Middle frontal gyrus (tissue), 1 donor: ENCODE results near the gene UBE2D3.
"Not testable (repeated sequence)": the region's sequence is repeated elsewhere in the genome, so short reads cannot be mapped to it uniquely, and the experiment has no call there.

Experiments used
- DNase-seq: peaks from one replicate; pipeline ENCODE4 v3.0.0-alpha.2; 2015; ENCODE audit warnings: low spot score; ENCODE audit errors: extremely low spot score

The UBE2D3 gene

GRCh38 chr4:102826890-102827673 lies at the start of gene UBE2D3:
Gene UBE2D3, minus strand, starts transcription at chr4:102827551. Its CDS starts 1,043 bp downstream, at chr4:102826508.
- DNase-seq = peak; percentile 74

DNA sequence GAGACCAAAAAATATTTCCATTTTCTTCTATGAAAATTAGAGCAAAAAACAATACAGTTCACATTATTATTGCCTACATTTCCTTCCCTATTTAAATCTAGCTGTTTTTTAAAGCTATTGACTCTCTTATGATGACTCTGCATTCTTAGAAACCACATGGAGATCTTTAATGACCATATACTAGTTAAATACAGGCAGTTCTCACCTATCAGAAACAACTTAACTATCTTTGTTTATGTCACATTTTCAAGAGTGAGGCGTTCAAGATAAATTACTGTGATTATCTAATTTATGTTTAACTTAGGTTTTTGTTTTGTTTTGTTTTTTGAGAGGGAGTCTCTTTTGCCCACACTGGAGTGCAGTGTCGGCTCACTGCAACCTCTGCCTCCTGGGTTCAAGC lies 44.4 kb upstream of the UBE2D3 start:
- no peak for DNase-seq

DNA sequence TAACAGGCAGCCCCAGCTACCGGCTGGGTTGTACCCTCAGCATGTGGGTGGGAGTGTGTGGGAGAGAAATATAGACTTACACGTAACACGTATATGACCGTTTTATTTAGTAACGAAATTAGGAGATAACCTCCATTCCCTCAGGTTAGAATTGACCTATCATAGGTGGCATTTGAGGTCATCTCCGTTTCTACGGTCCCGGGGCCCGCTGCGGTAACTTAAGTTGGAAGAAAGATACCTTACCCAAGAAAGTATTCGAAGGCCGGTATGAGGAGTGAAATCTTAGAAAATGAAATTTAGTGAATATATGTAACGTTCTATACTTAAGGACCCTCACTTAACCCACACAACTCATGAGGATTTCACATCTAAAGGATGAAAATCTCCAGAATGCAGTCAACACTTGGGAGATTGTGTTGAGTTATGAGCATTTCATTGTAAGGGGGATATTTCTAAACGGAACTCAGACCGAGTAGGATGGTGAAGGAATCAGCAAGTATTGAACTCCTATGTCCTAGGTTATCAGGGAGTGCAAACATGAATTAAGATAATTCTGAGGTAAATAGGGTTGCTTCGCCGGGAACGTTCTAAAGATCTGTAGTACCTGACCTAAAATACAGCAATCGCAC lies 42.3 kb upstream of the UBE2D3 start:
- no peak for DNase-seq

- peak; percentile 87 for DNase-seq
Measured at GRCh38 chr4:102868781-102869568, 41.6 kb upstream of the UBE2D3 start, which contains the start of gene CISD2. Gene CISD2, plus strand, starts transcription at chr4:102868992. Its CDS starts 93 bp downstream, at chr4:102869085.

GRCh38 chr4:102868153-102868780 lies 40.9 kb upstream of the UBE2D3 start:
- DNase-seq = no peak

DNA sequence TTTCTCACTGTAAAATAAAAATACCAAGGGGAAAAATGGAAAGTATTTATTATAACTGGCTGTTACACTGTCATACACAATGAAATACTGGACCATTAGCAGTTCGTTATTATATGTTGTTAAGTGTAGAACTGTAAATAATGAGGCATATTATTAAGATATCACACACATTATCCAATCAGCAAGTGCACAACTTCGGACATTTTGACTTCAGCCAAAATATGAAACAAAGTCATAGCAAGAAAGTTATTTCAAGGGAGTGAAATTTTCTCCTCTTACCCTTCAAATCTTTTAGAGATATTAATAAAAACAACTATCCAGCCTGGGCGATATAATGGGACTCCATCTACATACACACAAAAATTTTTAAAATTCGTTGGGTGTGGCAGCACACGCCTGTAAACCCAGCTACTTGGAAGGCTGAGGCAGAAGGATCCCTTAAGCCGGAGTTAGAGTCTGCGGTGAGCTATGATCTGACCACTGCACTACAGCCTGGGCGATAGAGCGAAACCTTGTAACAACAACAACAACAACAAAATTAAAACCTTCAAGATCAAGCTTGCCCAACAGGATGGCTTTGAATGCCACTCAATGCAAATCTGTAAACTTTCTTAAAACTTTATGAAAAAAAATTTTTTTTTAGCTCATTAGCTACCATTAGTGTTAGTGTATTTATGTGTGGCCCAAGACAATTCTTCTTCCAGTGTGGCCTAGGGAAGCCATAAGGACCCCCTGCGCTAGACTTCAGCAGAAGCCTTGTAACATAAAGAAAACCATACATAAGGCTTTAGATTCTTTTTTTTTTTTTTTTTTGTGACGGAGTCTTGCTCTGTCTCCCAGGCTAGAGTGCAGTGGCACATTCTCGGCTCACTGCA lies 40.2 kb upstream of the UBE2D3 start:
- DNase-seq = no peak

- not testable (repeated sequence) for DNase-seq
Measured at GRCh38 chr4:102865327-102865726, 38.0 kb upstream of the UBE2D3 start.

GRCh38 chr4:102862747-102863146 lies 35.4 kb upstream of the UBE2D3 start:
- DNase-seq = no peak

DNA sequence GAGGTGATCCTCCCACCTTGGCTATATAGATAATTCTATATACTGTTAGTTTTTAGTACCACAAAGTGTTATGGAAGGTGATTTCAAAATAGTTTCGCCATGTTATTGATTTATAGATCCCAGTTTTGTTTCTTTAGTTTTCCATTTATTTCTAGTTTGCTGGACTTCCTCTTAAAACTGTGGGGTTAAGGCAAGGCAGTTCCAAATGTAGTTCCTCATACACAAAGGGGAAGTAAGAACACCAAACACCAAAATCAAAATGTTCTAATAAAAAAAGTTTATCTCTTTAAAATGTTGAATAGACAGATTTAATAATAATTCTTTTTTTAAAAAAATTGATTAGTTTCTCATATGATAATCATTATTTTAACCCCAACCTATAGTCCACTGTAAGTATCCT lies 34.7 kb upstream of the UBE2D3 start:
- DNase-seq = no peak

- DNase-seq = no peak
Measured at GRCh38 chr4:102860611-102861324, 33.4 kb upstream of the UBE2D3 start.

GRCh38 chr4:102858828-102859464 lies 31.6 kb upstream of the UBE2D3 start:
- no peak for DNase-seq

GRCh38 chr4:102850370-102850769 lies 23.0 kb upstream of the UBE2D3 start:
- no peak for DNase-seq

- DNase-seq = no peak
Measured at GRCh38 chr4:102849579-102850104, 22.3 kb upstream of the UBE2D3 start.

DNA sequence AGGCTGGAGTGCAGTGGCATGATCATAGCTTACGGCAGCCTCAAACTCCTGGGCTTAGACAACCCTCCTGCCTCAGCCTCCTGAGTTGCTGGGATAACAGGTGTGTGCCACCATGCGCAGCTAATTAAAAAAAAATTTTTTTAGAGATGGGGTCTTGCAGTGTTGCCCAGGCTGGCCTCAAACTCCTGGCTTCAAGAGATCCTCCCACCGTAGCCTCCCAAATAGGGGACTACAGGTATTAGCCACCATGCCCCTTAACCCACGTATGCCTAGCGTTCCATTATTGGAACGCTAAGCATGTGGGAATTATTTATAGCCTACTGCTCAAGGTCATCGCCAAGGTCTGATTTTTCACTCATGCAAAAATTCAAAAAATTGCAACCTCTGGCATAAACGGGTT lies 20.3 kb upstream of the UBE2D3 start:
- DNase-seq = no peak

DNA sequence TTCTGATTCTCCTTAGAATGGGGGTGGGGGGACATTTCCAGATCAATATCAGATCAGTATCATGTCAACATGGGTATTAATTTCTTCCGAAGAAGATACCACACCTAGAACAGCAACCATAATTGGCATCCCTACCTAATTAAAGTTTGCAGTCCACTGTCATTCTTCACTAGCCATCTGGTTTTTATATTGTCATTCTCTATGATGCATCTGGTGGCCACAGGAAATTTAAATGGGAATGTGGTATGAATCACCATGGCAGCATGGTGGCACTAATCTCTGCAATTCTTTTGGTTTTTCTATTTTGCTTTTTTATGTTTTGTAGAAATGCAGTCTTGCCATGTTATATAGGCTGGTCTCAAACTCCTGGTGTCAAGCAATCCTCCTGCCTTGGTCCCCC lies 16.6 kb upstream of the UBE2D3 start:
- no peak for DNase-seq

GRCh38 chr4:102843273-102843672 lies 15.9 kb upstream of the UBE2D3 start:
- no peak for DNase-seq

- no peak for DNase-seq
Measured at GRCh38 chr4:102842367-102842766, 15.0 kb upstream of the UBE2D3 start.

GRCh38 chr4:102836596-102836995 lies 9.2 kb upstream of the UBE2D3 start:
- no peak for DNase-seq

GRCh38 chr4:102832667-102833066 lies 5.3 kb upstream of the UBE2D3 start:
- DNase-seq = no peak
